Ectodermal cell (in vitro differentiated cells): ENCODE results near the gene OR2C1.

Experiments
- H3K27ac ChIP-seq: 2 replicates; pipeline ENCODE4 v1.7.0; 2013; ENCODE audit warnings: mild to moderate bottlenecking, low read depth, low read length; ENCODE audit not compliant: insufficient read depth, poor library complexity, severe bottlenecking
- H3K27me3 ChIP-seq: 2 replicates; pipeline ENCODE4 v1.7.0; 2013; ENCODE audit warnings: mild to moderate bottlenecking, low read length; ENCODE audit not compliant: insufficient read depth, control insufficient read depth, poor library complexity, severe bottlenecking
- H3K36me3 ChIP-seq: one replicate; pipeline ENCODE4 v1.7.0; 2013; ENCODE audit warnings: low read length; ENCODE audit not compliant: control insufficient read depth, insufficient read depth
- H3K4me1 ChIP-seq: one replicate; pipeline ENCODE4 v1.7.0; 2013; ENCODE audit warnings: low read length; ENCODE audit not compliant: control insufficient read depth, insufficient read depth
- H3K4me3 ChIP-seq: 2 replicates; pipeline ENCODE4 v1.7.0; 2013; ENCODE audit warnings: low read depth, low read length, control low read depth; ENCODE audit not compliant: insufficient read depth
- H3K9me3 ChIP-seq: 2 replicates; pipeline ENCODE4 v1.7.0; 2013; ENCODE audit warnings: mild to moderate bottlenecking, low read length, moderate library complexity; ENCODE audit not compliant: control insufficient read depth
- WGBS, 2 experiments: methylation state at CpG; one replicate each; pipeline ENCODE4 v1.1.7; 2013; ENCODE audit warnings: missing lambda C conversion rate in 2 of 2; 5-methylcytosine and 5-hydroxymethylcytosine counted together

Gene OR2C1

DNA sequence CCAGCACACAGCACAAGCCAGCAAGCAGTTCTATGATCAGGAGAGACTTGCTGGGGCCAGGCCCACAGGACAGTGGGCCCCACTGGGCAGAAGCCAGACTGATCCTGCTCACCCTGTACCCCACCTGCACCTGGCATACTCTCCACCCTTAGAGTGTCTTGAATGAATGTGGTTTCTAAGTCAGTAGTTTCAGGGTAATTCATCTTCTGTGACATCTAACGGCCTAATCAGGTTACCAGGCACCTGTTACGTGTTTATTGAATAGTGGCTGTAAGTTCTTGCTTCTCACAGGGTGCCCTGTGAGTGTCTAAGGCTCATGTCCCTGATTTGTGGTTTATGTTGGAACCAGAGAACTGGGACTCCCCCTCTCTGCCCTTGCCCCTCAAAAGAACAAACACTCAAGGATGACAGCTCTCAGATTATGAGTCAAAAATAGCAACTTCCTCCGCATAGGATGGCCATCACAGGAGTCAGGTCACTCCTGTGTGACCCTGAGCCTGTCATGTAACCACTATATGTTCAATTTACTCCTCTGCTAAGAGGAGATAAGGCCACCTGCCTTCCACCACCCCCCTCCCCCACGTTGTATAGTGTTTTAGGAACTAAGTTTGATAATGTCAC is 7.0 kb upstream of the OR2C1 start:
- WGBS, 2 experiments, result 85 to 89% methylated on average over 3 of the region's 4 CpGs
- H3K4me1 ChIP-seq, result no peaks in the 10 kb centered on the region
- H3K9me3 ChIP-seq, result no peaks in the 10 kb centered on the region
- no peaks in the 10 kb centered on the region for H3K36me3 ChIP-seq
- H3K27ac ChIP-seq, result no peak overlapping the region
- no peaks in the 10 kb centered on the region for H3K27me3 ChIP-seq
- H3K4me3 ChIP-seq, result no peak overlapping the region

DNA sequence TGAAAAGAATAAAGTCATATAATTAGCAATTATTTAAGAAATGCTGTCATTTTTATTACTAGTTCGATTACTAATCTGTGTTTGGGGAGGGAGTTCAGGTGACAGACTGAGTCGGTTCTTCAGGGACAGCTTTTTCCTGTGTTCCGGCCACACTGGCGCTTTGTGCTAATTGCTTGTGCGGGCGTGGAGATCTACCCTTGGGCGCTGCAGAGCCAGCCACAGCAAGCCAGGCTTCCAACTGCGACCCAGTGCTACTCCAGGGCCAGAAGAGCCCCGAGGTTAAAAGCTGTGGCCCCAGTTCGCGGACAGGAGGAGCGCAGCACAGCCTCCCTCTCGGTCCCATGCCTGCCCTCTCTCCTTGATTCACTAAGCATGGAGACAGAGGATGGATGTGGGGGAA is 6.5 kb upstream of the OR2C1 start:
- Histone ChIP-seq H3K9me3 (no peaks in the 10 kb centered on the region), H3K36me3 (no peaks in the 10 kb centered on the region), H3K27ac (no peak overlapping the region), H3K27me3 (no peaks in the 10 kb centered on the region), H3K4me3 (no peak overlapping the region), H3K4me1 (no peaks in the 10 kb centered on the region)
- WGBS, 2 experiments, result 77 to 79% methylated on average over 12 to 13 of the region's 13 CpGs

DNA sequence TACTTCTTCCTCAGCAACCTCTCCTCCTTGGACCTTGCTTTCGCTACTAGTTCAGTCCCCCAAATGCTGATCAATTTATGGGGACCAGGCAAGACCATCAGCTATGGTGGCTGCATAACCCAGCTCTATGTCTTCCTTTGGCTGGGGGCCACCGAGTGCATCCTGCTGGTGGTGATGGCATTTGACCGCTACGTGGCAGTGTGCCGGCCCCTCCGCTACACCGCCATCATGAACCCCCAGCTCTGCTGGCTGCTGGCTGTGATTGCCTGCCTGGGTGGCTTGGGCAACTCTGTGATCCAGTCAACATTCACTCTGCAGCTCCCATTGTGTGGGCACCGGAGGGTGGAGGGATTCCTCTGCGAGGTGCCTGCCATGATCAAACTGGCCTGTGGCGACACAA is 429 bp downstream of the OR2C1 start:
- 89 to 93% methylated on average over 10 of the region's 10 CpGs for WGBS, 2 experiments
- H3K36me3 ChIP-seq, result no peaks in the 10 kb centered on the region
- no peaks in the 10 kb centered on the region for H3K4me1 ChIP-seq

DNA sequence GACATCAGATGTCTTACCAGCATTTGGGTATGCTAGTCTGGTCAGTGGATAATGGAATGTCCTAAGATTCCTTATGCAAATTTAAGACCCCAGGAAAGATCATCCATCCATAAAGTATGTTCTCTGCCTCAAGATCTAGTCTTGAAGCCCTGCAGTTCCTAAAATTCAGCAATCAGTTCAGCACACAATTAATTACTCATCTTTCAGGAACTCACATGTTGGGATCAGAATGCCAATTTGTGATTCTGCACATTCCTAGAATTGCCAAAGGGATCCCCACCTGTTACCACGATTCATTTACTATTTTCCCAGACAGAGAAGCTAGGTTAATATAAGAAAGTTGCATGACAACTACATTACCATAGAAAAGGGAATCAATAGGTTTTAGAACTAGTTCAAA is 3.2 kb downstream of the OR2C1 start:
- Histone ChIP-seq H3K27me3 (no peaks in the 10 kb centered on the region), H3K9me3 (no peaks in the 10 kb centered on the region), H3K36me3 (no peaks in the 10 kb centered on the region), H3K4me1 (no peaks in the 10 kb centered on the region), H3K27ac (no peak overlapping the region), H3K4me3 (no peak overlapping the region)
- WGBS, 2 experiments, result no CpG with 5 or more reads among the region's 1 CpG

More for the DNA sequence above, 429 bp downstream of the OR2C1 start:
- no peaks in the 10 kb centered on the region for H3K27me3 ChIP-seq
- H3K9me3 ChIP-seq, result no peaks in the 10 kb centered on the region
- H3K4me3 ChIP-seq, result no peak overlapping the region
- H3K27ac ChIP-seq, result no peak overlapping the region

DNA sequence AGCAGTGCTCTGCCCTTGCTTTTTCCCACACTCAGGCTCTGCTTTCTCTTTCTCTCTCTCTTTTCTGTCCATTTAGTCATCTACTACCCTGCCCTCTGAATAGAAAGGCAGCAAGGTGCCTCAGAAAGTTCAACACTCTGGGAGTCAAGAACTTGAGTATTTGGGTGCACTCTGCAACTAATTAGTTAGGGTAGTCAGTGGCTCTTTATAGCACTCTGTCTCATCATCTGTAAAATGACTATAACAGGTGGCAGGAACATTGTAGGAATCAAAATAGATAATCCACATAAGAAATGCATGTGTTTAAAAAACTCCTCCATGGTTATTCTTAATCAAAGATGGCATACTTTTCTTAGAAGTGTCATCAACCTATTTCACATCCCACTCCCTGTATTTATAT is 7.2 kb downstream of the OR2C1 start:
- no peak overlapping the region for H3K4me3 ChIP-seq
- H3K36me3 ChIP-seq, result no peaks in the 10 kb centered on the region
- no peaks in the 10 kb centered on the region for H3K4me1 ChIP-seq
- no peak overlapping the region for H3K27ac ChIP-seq
- no peaks in the 10 kb centered on the region for H3K9me3 ChIP-seq
- H3K27me3 ChIP-seq, result no peaks in the 10 kb centered on the region

DNA sequence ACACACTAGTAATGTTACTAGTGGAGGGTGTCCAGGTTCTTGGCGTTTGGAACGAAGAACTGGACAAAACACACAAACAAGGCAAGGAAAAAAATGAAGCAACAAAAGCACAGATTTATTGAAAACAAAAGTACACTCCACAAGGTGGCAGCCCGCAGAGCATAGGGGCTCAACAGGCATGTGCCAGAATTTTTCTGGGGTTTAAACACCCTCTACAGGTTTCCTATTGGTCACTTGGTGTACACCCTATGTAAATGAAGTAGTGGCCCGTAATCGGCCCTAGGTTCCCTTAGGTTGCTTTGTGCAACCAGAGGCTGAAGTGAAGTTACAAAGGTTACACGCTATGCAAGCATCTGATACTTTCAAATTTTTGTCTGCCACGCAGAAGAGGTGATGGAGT is 8.1 kb downstream of the OR2C1 start:
- WGBS, 2 experiments, result 91 to 92% methylated on average over 7 of the region's 7 CpGs
- no peak overlapping the region for H3K4me3 ChIP-seq
- no peaks in the 10 kb centered on the region for H3K4me1 ChIP-seq
- H3K27me3 ChIP-seq, result no peaks in the 10 kb centered on the region
- no peaks in the 10 kb centered on the region for H3K36me3 ChIP-seq
- H3K9me3 ChIP-seq, result no peaks in the 10 kb centered on the region
- H3K27ac ChIP-seq, result no peak overlapping the region

DNA sequence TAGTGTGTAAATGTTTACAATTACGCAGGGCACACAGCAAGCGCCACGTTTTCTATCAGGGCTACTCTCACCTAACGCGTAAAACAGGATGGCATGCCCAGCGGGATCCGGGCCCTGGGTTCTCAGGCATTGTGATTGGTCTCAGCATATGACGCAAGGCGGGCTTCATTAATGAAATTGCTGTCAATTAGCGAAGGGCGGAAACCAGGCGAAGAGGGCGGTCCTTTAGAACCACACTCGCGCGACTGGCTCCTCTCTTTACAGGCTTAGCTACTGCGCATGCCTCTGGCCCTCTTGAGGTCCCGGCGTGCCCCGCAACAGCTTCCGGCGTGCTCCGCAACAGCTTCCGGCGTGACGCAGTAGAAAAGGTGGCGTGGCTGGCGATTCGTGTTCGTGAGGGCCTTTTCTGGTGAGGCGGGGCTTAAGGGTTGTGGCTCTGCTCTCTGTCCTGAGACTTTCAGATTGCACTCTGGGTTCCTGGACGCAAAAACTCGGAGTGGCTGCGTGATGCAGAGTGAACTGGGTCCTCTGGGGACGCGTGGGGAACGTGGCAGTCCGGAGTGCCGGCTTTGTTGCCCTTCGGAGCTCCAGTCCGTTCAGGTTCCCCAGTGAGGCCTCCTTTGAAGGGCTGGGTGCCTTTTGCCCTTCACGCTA is 9.2 kb downstream of the OR2C1 start:
- Histone ChIP-seq H3K4me1 (no peaks in the 10 kb centered on the region), H3K27me3 (no peaks in the 10 kb centered on the region), H3K9me3 (no peaks in the 10 kb centered on the region), H3K36me3 (no peaks in the 10 kb centered on the region), H3K27ac (no peak overlapping the region), H3K4me3 (no peak overlapping the region)
- WGBS, 2 experiments, result 92 to 93% methylated on average over 42 of the region's 42 CpGs

DNA sequence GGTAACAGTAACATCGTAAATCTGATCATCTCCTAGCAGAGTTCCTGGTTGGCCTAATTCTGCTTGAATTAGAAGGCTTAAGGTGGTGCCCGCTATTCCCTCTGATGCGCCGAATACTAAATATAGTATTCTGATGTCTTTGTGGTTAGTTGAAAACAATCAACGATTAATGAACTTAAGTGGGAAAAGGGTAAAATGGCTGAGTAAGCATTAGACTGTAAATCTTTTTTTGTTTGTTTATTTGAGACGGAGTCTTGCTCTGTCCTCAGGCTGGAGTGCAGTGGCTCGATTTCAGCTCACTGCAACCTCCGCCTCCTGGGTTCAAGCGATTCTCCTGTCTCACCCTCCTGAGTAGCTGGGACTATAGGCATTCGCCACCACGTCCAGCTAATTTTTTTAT is 13.4 kb downstream of the OR2C1 start:
- no peaks in the 10 kb centered on the region for H3K27me3 ChIP-seq

DNA sequence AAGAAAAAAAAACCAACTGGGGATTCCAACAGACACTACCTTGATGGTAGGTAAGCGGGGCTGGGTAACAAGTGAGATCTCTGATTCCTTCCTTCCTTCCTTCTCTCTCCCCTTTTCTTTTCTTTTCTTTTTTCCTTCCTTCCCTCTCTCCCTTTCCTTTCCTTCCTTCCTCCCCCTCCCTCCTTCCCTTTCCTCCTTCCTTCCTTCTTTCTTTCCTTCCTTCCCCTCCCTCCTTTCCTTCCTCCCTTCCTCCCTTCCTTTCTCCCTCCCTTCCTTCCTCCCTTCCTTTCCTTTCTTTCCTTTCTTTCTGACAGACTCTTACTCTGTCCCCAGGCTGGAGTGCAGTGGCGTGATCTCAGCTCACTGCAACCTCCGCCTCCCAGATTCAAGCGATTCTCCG is 20.0 kb downstream of the OR2C1 start:
- WGBS, 2 experiments, result 89 to 91% methylated on average over 5 of the region's 5 CpGs

More for the DNA sequence above, 13.4 kb downstream of the OR2C1 start:
- WGBS, 2 experiments, result 90 to 91% methylated on average over 11 of the region's 11 CpGs
- no peaks in the 10 kb centered on the region for H3K36me3 ChIP-seq
- no peak overlapping the region for H3K4me3 ChIP-seq
- H3K27ac ChIP-seq, result no peak overlapping the region
- no peaks in the 10 kb centered on the region for H3K9me3 ChIP-seq
- no peaks in the 10 kb centered on the region for H3K4me1 ChIP-seq

DNA sequence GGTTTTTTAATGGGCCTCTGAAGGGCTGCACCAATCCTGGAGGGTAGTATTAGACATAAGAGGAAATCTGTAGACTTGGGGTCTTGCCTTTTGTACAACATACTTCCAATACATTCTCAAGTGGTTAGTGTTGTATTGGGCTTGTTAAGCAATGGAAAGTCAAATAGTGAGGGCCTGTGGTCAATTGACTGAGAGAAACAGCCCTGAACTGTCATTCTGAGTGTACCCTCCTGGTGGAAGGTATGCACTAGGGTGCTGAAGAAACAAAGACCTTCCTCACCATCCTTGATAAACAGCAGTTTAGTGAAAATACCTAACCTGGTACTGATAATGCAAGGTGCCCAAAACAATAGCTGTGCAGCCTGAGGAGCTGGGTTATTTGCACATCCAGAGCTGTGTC is 22.2 kb downstream of the OR2C1 start:
- Histone ChIP-seq H3K36me3 (peaks cover 9% of the 10 kb centered on the region), H3K27me3 (no peaks in the 10 kb centered on the region), H3K4me3 (no peak overlapping the region), H3K9me3 (no peaks in the 10 kb centered on the region), H3K27ac (no peak overlapping the region), H3K4me1 (no peaks in the 10 kb centered on the region)

More for the DNA sequence above, 20.0 kb downstream of the OR2C1 start:
- no peak overlapping the region for H3K4me3 ChIP-seq
- H3K4me1 ChIP-seq, result no peaks in the 10 kb centered on the region
- H3K36me3 ChIP-seq, result no peaks in the 10 kb centered on the region
- H3K27ac ChIP-seq, result no peak overlapping the region
- no peaks in the 10 kb centered on the region for H3K27me3 ChIP-seq
- no peaks in the 10 kb centered on the region for H3K9me3 ChIP-seq
